ENCODE data around the gene LALBA.
"Not testable (repeated sequence)": the region's sequence is repeated elsewhere in the genome, so short reads cannot be mapped to it uniquely, and the experiment has no call there.

The LALBA gene

DNA sequence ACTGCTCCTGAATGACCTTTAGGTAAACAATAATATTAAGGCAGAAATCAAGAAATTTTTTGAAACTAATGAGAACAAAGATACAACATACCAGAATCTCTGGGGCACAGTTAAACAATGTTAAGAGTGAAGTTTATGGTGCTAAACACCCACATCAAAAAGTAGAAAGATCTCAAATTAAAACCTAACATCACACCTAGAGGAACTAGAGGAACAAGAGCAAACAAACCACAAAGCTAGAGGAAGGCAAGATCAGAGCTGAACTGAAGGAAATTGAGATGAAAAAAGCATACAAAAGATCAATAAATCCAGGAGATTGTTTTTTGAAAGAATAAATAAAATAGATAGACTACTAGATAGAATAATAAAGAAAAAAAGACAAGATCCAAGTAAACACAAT lies 37.2 kb downstream of the LALBA start:
- in situ Hi-C loops (cut with MboI; ENCODE audit: low sequenced_read_pairs) = no loop called here

DNA sequence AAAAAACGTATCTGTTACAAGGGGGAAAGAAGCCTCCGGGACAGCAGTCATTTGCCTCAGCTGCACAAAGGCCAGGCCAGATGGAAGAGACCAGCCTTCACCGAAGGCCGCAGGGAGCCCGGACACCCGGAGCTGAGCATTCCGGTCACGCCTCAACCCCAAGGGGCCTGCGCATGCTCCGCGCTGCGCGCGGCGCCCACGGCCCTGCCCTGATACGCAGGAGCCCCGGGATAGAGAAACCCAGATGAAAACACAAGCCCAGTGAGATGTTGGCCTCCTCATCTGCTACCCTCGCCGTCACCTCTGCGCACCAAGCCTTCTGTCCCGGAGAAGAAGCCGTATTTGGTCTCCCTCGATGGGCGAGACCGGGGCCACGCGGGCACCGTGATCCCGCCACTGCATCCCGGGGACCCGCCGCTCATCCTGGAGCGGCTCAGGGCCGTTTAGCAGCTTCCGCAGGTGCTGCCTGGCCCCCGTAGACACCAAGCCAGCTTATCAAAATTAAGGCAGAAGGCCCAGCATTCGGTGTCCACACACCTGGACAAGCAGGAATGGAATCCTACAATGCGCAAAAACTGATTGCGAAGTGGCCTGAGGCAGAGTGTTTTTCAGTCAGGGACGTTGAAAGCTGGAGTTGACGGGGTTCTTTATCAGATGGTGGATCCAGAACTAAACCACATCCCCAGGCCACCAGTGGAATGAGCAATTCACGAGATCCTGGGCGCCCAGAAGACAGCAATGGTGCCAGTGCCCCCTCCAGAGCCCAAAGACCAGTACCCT lies 41.8 kb downstream of the LALBA start:
- in situ Hi-C loops (cut with MboI; ENCODE audit: low sequenced_read_pairs) = no loop called here

DNA sequence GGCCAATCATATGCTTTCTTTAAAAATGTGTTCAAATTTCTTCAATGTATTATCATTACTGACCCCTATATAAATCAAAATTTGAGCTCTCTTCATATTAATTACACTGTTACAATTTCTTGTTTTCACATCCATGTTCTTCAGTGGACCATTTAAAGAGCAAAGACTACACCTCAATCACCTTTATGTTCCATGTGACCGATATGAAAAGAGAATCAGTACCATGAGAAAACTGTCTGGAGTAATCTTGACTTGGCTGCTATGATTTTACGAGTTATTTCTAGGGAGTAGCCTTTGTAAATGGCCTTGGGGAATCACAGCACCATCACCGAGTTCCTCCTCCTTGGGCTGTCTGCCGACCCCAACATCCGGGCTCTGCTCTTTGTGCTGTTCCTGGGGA lies 44.5 kb downstream of the LALBA start, which contains the start of gene OR8S1:
Gene OR8S1, plus strand, starts transcription at position 301 of the 400 bp plus-strand sequence. Its CDS starts 0 bp downstream, at position 301.
- in situ Hi-C loops (cut with MboI; ENCODE audit: low sequenced_read_pairs) = no loop called here

DNA sequence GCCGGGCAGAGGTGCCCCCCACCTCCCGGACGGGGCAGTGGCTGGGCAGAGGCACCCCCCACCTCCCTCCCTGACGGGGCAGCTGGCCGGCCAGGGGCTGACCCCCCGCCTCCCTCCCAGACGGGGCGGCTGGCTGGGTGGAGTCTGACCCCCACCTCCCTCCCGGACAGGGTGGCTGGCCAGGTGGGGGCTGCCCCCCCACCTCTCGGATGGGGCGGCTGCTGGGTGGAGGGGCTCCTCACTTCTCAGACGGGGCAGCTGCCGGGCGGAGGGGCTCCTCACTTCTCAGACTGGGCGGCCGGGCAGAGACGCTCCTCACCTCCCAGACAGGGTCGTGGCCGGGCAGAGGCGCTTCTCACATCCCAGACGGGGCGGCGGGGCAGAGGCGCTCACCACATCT lies 49.5 kb downstream of the LALBA start:
- in situ Hi-C loops (cut with MboI; ENCODE audit: low sequenced_read_pairs) = not testable (repeated sequence)

All from hTERT RPE-1 (cell line).